ENCODE results near the gene ADAMTSL4.

The ADAMTSL4 gene

DNA sequence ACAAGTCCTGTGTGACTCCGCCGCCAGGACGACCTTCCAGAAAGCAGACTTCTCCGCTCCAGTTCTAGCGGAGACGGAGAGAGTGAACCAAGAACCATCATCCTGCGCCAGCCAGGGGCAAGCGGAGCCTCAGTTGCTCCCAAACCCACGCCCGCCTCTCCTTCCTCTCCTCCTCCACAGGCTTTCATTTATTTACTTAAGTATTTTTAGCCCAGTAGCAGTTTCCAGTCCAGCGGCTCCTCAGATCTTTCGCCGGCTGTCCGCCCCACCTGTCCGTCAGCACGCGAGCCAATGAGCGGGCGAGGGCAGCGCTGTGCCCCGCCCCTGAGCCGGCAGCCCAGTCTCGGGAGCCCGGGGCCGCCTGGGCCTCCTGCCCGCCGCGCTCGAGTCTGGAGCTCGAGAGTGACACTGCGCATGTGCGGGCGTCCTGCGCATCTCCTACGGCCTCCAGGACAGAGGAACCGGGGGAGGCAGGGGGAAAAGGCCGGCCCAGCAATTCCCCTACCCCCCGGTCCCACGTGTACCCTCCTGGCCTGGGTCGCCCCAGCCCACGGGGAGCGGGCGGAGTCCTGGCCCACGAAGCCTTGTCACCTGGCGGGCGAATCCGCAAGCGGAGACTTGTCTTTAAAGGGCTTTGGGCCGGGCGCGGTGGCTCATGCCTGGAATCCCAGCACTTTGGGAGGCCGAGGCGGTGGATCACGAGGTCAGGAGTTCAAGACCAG lies 33.7 kb upstream of the ADAMTSL4 start, which contains the start of gene FALEC:
FALEC (plus strand) TSS at position 425 of the 722 bp plus-strand sequence.
- TF ChIP-seq, protein P1, sequence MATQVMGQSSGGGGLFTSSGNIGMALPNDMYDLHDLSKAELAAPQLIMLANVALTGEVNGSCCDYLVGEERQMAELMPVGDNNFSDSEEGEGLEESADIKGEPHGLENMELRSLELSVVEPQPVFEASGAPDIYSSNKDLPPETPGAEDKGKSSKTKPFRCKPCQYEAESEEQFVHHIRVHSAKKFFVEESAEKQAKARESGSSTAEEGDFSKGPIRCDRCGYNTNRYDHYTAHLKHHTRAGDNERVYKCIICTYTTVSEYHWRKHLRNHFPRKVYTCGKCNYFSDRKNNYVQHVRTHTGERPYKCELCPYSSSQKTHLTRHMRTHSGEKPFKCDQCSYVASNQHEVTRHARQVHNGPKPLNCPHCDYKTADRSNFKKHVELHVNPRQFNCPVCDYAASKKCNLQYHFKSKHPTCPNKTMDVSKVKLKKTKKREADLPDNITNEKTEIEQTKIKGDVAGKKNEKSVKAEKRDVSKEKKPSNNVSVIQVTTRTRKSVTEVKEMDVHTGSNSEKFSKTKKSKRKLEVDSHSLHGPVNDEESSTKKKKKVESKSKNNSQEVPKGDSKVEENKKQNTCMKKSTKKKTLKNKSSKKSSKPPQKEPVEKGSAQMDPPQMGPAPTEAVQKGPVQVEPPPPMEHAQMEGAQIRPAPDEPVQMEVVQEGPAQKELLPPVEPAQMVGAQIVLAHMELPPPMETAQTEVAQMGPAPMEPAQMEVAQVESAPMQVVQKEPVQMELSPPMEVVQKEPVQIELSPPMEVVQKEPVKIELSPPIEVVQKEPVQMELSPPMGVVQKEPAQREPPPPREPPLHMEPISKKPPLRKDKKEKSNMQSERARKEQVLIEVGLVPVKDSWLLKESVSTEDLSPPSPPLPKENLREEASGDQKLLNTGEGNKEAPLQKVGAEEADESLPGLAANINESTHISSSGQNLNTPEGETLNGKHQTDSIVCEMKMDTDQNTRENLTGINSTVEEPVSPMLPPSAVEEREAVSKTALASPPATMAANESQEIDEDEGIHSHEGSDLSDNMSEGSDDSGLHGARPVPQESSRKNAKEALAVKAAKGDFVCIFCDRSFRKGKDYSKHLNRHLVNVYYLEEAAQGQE (IDR thresholded peaks at IDR 0.05; ENCODE audit: low read depth): no peak
- peak; percentile 72 for TF ChIP-seq MAX (IDR thresholded peaks at IDR 0.05)
- TF ChIP-seq NFIC (IDR thresholded peaks at IDR 0.05): 0 out of 2 replicates have a peak, but pooled peaks have one; percentile 18
- peak; percentile 44; the same call in 1 of the 2 replicates for TF ChIP-seq ZBTB7A (IDR thresholded peaks at IDR 0.05; ENCODE audit: low read depth)
- TF ChIP-seq CEBPB (IDR thresholded peaks at IDR 0.05): no peak

GRCh38 chr1:150516050-150516591 lies 33.1 kb upstream of the ADAMTSL4 start:
- TF ChIP-seq ZBTB7A (IDR thresholded peaks at IDR 0.05; ENCODE audit: low read depth) (no peak), FOXM1 (IDR thresholded peaks at IDR 0.05; ENCODE audit: borderline replicate concordance, low read depth) (no peak), EGR1 (IDR thresholded peaks at IDR 0.05) (no peak)

- TF ChIP-seq NFIC (IDR thresholded peaks at IDR 0.05): no peak
- no peak for TF ChIP-seq ZBTB7A (IDR thresholded peaks at IDR 0.05; ENCODE audit: low read depth)
- no peak for TF ChIP-seq CREB1 (IDR thresholded peaks at IDR 0.05; ENCODE audit: low read depth)
- TF ChIP-seq TAF1 (IDR thresholded peaks at IDR 0.05; ENCODE audit: low read depth): no peak
- no peak for TF ChIP-seq FOXM1 (IDR thresholded peaks at IDR 0.05; ENCODE audit: borderline replicate concordance, low read depth)
- TF ChIP-seq EGR1 (IDR thresholded peaks at IDR 0.05): no peak
- no peak for TF ChIP-seq EP300 (IDR thresholded peaks at IDR 0.05; ENCODE audit: borderline replicate concordance)
- TF ChIP-seq CEBPB (IDR thresholded peaks at IDR 0.05): no peak
- TF ChIP-seq, protein P1 (IDR thresholded peaks at IDR 0.05; ENCODE audit: low read depth): no peak
- TF ChIP-seq TCF12 (IDR thresholded peaks at IDR 0.05; ENCODE audit: low read depth): no peak
- no peak for TF ChIP-seq YY1 (IDR thresholded peaks at IDR 0.05; ENCODE audit: low read depth)
- TF ChIP-seq MAX (IDR thresholded peaks at IDR 0.05): no peak
- TF ChIP-seq RAD21 (IDR thresholded peaks at IDR 0.05; ENCODE audit: low read depth): no peak
- TF ChIP-seq, protein P2, sequence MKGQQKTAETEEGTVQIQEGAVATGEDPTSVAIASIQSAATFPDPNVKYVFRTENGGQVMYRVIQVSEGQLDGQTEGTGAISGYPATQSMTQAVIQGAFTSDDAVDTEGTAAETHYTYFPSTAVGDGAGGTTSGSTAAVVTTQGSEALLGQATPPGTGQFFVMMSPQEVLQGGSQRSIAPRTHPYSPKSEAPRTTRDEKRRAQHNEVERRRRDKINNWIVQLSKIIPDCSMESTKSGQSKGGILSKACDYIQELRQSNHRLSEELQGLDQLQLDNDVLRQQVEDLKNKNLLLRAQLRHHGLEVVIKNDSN (IDR thresholded peaks at IDR 0.05): no peak
- TF ChIP-seq TEAD4 (IDR thresholded peaks at IDR 0.05): no peak
Measured at GRCh38 chr1:150516616-150517015, 32.6 kb upstream of the ADAMTSL4 start.

DNA sequence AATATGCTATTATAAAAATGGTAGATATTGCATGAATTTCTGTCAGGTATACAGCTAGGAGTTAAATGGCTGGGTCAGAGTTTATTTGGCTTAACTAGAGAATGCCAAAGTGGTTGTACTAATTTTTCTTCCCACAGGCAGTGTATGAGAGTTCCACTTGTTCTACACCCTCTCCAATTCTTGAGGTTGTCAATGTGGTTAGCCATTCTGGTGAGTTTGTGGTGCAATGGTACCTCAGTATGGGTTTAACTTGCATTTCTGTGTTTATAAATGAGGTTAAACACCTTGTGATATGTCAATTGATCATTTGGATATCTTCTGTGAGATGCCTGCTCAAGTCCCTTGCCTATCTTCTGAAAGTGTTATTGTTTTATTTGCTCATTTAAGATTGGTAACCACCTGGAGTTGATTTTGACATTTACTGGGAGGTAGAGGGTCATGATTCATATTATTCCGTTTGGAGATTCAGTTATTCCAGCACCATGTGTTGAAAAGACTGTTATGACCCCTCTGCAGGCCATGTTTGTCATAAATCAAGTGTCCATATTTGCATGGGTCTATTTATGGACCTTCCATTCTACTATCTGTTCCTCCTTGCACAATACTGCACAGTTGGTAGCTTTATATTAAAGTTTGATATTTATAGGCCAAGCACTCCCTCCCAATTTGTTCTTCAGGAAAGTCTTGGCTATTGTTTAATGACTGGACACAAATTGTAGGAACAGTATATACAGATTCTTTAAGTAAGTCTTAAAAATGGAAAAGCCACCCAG lies 27.8 kb upstream of the ADAMTSL4 start:
- no peak for TF ChIP-seq MAX (IDR thresholded peaks at IDR 0.05)
- no peak for TF ChIP-seq TAF1 (IDR thresholded peaks at IDR 0.05; ENCODE audit: low read depth)
- no peak for TF ChIP-seq NFIC (IDR thresholded peaks at IDR 0.05)
- TF ChIP-seq TCF12 (IDR thresholded peaks at IDR 0.05; ENCODE audit: low read depth): no peak
- no peak for TF ChIP-seq CEBPB (IDR thresholded peaks at IDR 0.05)
- TF ChIP-seq EGR1 (IDR thresholded peaks at IDR 0.05): no peak

GRCh38 chr1:150525348-150525747 lies 23.9 kb upstream of the ADAMTSL4 start:
- TF ChIP-seq EP300 (IDR thresholded peaks at IDR 0.05; ENCODE audit: borderline replicate concordance) (no peak), CREB1 (IDR thresholded peaks at IDR 0.05; ENCODE audit: low read depth) (no peak), NFIC (IDR thresholded peaks at IDR 0.05) (no peak), RAD21 (IDR thresholded peaks at IDR 0.05; ENCODE audit: low read depth) (no peak), EGR1 (IDR thresholded peaks at IDR 0.05) (no peak), YY1 (IDR thresholded peaks at IDR 0.05; ENCODE audit: low read depth) (no peak), CEBPB (IDR thresholded peaks at IDR 0.05) (no peak), ZBTB7A (IDR thresholded peaks at IDR 0.05; ENCODE audit: low read depth) (no peak), TCF12 (IDR thresholded peaks at IDR 0.05; ENCODE audit: low read depth) (no peak), TAF1 (IDR thresholded peaks at IDR 0.05; ENCODE audit: low read depth) (no peak), MAX (IDR thresholded peaks at IDR 0.05) (no peak)
- TF ChIP-seq, protein P2 (IDR thresholded peaks at IDR 0.05): no peak
- TF ChIP-seq, protein P1 (IDR thresholded peaks at IDR 0.05; ENCODE audit: low read depth): no peak
